ENCODE measurements around the gene MRPS30. TPM values are rescaled to one million over a fixed set of nuclear protein-coding genes. Genes with fewer than 3 reads are reported as not detected.

The MRPS30 gene
- total and polyA plus RNA-seq, 2 of the 4 experiments (the other 2 are of a cell fraction), result 18.3 to 51.4 TPM

DNA sequence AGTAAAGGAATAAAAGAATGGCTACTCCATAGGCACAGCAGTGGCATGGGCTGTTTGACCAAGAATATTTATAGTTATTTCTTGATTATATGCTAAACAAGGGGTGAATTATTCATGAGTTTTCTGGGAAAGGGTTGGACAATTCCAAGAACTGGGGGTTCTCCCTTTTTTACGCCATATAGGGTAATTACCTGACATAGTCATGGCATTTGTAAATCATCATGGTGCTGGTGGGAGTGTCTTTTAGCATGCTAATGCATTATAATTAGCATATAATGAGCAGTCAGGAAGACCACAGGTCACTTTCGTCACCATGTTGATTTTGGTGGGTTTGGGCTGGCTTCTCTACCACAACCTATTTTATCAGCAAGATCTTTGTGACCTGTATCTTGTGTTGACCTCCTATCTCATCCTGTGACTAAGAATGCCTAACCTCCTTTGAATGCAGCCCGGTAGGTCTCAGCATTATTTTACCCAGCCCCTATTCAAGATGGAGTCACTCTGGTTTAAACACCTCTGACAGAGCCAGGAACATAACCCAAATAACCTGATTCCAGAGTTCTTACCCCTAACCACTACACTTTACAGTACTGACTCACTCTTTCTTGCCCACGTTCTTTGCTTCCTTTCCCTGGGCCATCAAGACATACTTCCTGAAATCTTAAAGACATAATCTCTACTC is 25.0 kb upstream of the MRPS30 start:
- POLR2A ChIA-PET (ENCODE audit: unreplicated experiment), result no interaction called here
- BruUV-seq (replicated peaks), result no TSS peak
- TF ChIP-seq USF2 (IDR thresholded peaks at IDR 0.05; ENCODE audit: low read depth, low read length) (no peak), MXI1 (IDR thresholded peaks at IDR 0.05; ENCODE audit: borderline replicate concordance, low read depth, low read length) (no peak), BHLHE40 (IDR thresholded peaks at IDR 0.05; ENCODE audit: low read depth, low read length) (no peak), MAZ (IDR thresholded peaks at IDR 0.05; ENCODE audit: borderline replicate concordance, low read depth, low read length) (no peak)
- H3K9me1 ChIP-seq (ENCODE audit: insufficient read depth, low read length), result no peaks in the 10 kb centered on the region
- H2BK5ac ChIP-seq (ENCODE audit: low read depth, low read length, poor library complexity, severe bottlenecking), result no peak overlapping the region
- no peak overlapping the region for H2BK20ac ChIP-seq (ENCODE audit: low read depth, low read length)
- no peak overlapping the region for H2AK9ac ChIP-seq (replicated peaks; ENCODE audit: low read depth, low read length, poor library complexity)
- no peaks in the 10 kb centered on the region for H3K79me1 ChIP-seq (ENCODE audit: low read depth in 1 of 2, low read length in 2 of 2)
- H4K8ac ChIP-seq (ENCODE audit: low read depth in 2 of 2, low read length in 2 of 2), result no peak overlapping the region
- DNase-seq (no peak), ATAC-seq (ENCODE audit: low read depth) (no peak)
- H3K27me3 ChIP-seq (ENCODE audit: control insufficient read depth, insufficient read depth, low read length), result no peaks in the 10 kb centered on the region
- no peak overlapping the region for H2AFZ ChIP-seq (replicated peaks; ENCODE audit: low read length, poor library complexity)
- no peak overlapping the region for H3K14ac ChIP-seq (replicated peaks; ENCODE audit: low read depth, low read length)
- no peak overlapping the region for H3K4ac ChIP-seq (ENCODE audit: low read depth, low read length)
- H4K5ac ChIP-seq (ENCODE audit: low read depth, low read length), result no peak overlapping the region
- H3K9me3 ChIP-seq (ENCODE audit: control insufficient read depth, insufficient read depth, low read length), result no peaks in the 10 kb centered on the region
- H2BK15ac ChIP-seq (ENCODE audit: low read depth, low read length), result no peak overlapping the region
- no peaks in the 10 kb centered on the region for H3K4me1 ChIP-seq (ENCODE audit: control insufficient read depth, insufficient read depth, low read length)
- H4K91ac ChIP-seq (ENCODE audit: insufficient read depth, low read depth, low read length), result no peak overlapping the region
- WGBS, 2 experiments (ENCODE audit: extremely low coverage in 2 of 2, insufficient read length in 1 of 2), result 60% methylated on average over 1 of the region's 4 CpGs; no CpG with 5 or more reads in 1 of the 2 experiments
- H3K9ac ChIP-seq (ENCODE audit: low read depth, low read length), result no peak overlapping the region
- H3K4me2 ChIP-seq (ENCODE audit: low read depth, low read length), result no peak overlapping the region
- intact Hi-C loops (cut with micrococcal nuclease) (no loop called here), in situ Hi-C loops (cut with MboI; ENCODE audit: low sequenced_read_pairs) (loop anchor here (25.0 kb wide), 1 partner anchor 1046 kb away; no protein-coding TSS in a partner anchor), dilution Hi-C loops (cut with HindIII; ENCODE audit: low sequenced_read_pairs, unreplicated experiment) (no loop called here)
- H2BK120ac ChIP-seq (ENCODE audit: low read depth, low read length), result no peak overlapping the region
- CTCF ChIA-PET, result no interaction called here
- H3K36me3 ChIP-seq (ENCODE audit: control insufficient read depth, insufficient read depth, low read length), result no peaks in the 10 kb centered on the region
- H3K18ac ChIP-seq (ENCODE audit: low read depth, low read length), result no peak overlapping the region
- no peak overlapping the region for H3K27ac ChIP-seq (ENCODE audit: insufficient read depth, low read length)
- H4K20me1 ChIP-seq (ENCODE audit: insufficient read depth, low read length), result no peaks in the 10 kb centered on the region
- H2AK5ac ChIP-seq (ENCODE audit: low read depth, low read length), result no peak overlapping the region
- no peak overlapping the region for H3K56ac ChIP-seq (ENCODE audit: extremely low read depth, insufficient read depth, low read length)
- no peak overlapping the region for H3K4me3 ChIP-seq (ENCODE audit: insufficient read depth, low read depth, low read length)
- no peak overlapping the region for H3K23ac ChIP-seq (ENCODE audit: low read depth, low read length)

Data from IMR-90 (cell line).